HG03558 (cell line): ENCODE data around the gene RIGI.
"Not testable (repeated sequence)": the region's sequence is repeated elsewhere in the genome, so short reads cannot be mapped to it uniquely, and the experiment has no call there.

Source experiments
- ATAC-seq: cut with Tn5 transposase; IDR thresholded peaks from one replicate; pipeline ENCODE4 v1.9.1; 2021; ENCODE audit warnings: moderate number of reproducible peaks; ENCODE audit not compliant: unreplicated experiment; ENCODE audit errors: extremely low read depth

The RIGI gene

GRCh38 chr9:32526041-32526706 lies at the start of gene RIGI:
TSS of gene RIGI (minus strand) at chr9:32526196. CDS start at chr9:32526166, 30 bp downstream.
- peak; percentile 54 for ATAC-seq

GRCh38 chr9:32574858-32575257 lies 48.9 kb upstream of the RIGI start:
- ATAC-seq = no peak

GRCh38 chr9:32573821-32574220 lies 47.8 kb upstream of the RIGI start:
- no peak for ATAC-seq

GRCh38 chr9:32572900-32573523 lies 47.0 kb upstream of the RIGI start, which contains the start of gene NDUFB6:
TSS of gene NDUFB6 (minus strand) at chr9:32573159. CDS start at chr9:32573060, 99 bp downstream.
- peak; percentile 62 for ATAC-seq

GRCh38 chr9:32571969-32572899 lies 46.2 kb upstream of the RIGI start:
- peak; percentile 85 for ATAC-seq

- ATAC-seq = no peak
These were observed 44.3 kb upstream of the RIGI start for GRCh38 chr9:32570262-32570661.

GRCh38 chr9:32566770-32567169 lies 40.8 kb upstream of the RIGI start:
- no peak for ATAC-seq

- ATAC-seq = no peak
These were observed 40.0 kb upstream of the RIGI start for GRCh38 chr9:32565967-32566366.

- no peak for ATAC-seq
These were observed 32.5 kb upstream of the RIGI start for GRCh38 chr9:32558408-32558934.

GRCh38 chr9:32554591-32554990 lies 28.6 kb upstream of the RIGI start:
- ATAC-seq = no peak

GRCh38 chr9:32554107-32554506 lies 28.1 kb upstream of the RIGI start:
- no peak for ATAC-seq

GRCh38 chr9:32552172-32552872 lies 26.3 kb upstream of the RIGI start, which contains the start of the genes SMIM27 and TOPORS:
TSS of gene SMIM27 (plus strand) at chr9:32552327. CDS start at chr9:32552435, 108 bp downstream.
TSS of gene TOPORS (minus strand) at chr9:32552586. CDS start at chr9:32552436, 150 bp downstream.
- ATAC-seq = peak; percentile 40

GRCh38 chr9:32551276-32552051 lies 25.5 kb upstream of the RIGI start:
- no peak for ATAC-seq

GRCh38 chr9:32550562-32551275 lies 24.7 kb upstream of the RIGI start:
- ATAC-seq = peak; percentile 49

GRCh38 chr9:32550150-32550561 lies 24.2 kb upstream of the RIGI start:
- no peak for ATAC-seq

GRCh38 chr9:32548213-32548612 lies 22.2 kb upstream of the RIGI start:
- not testable (repeated sequence) for ATAC-seq

GRCh38 chr9:32545884-32546283 lies 19.9 kb upstream of the RIGI start:
- ATAC-seq = no peak

- ATAC-seq = no peak
These were observed 17.1 kb upstream of the RIGI start for GRCh38 chr9:32543047-32543446.
